Renal cortex interstitium (tissue), 11 donors: ENCODE measurements around the gene DPEP1. TPM values are rescaled to one million over a fixed set of nuclear protein-coding genes. Genes with fewer than 3 reads are reported as not detected.
"Not testable (repeated sequence)": the region's sequence is repeated elsewhere in the genome, so short reads cannot be mapped to it uniquely, and the experiment has no call there.

Experiments
- DNase-seq, 11 donors: peaks; one replicate each; pipeline ENCODE4 v3.0.0-alpha.2; 2013; ENCODE audit warnings: low read depth in 9 of 11, low spot score in 4 of 11; ENCODE audit errors: extremely low read depth in 1 of 11
- polyA plus RNA-seq, 3 donors: library from polyadenylated mRNA; unstranded; fragments of 120-200 nt; gene quantifications; one replicate each; pipeline ENCODE4 v1.2.1, GENCODE V29; 2013; ENCODE audit not compliant: insufficient read length in 3 of 3

The DPEP1 gene
- polyA plus RNA-seq, 3 donors: 28.6 to 62.6 (median 43.9) TPM

DNA sequence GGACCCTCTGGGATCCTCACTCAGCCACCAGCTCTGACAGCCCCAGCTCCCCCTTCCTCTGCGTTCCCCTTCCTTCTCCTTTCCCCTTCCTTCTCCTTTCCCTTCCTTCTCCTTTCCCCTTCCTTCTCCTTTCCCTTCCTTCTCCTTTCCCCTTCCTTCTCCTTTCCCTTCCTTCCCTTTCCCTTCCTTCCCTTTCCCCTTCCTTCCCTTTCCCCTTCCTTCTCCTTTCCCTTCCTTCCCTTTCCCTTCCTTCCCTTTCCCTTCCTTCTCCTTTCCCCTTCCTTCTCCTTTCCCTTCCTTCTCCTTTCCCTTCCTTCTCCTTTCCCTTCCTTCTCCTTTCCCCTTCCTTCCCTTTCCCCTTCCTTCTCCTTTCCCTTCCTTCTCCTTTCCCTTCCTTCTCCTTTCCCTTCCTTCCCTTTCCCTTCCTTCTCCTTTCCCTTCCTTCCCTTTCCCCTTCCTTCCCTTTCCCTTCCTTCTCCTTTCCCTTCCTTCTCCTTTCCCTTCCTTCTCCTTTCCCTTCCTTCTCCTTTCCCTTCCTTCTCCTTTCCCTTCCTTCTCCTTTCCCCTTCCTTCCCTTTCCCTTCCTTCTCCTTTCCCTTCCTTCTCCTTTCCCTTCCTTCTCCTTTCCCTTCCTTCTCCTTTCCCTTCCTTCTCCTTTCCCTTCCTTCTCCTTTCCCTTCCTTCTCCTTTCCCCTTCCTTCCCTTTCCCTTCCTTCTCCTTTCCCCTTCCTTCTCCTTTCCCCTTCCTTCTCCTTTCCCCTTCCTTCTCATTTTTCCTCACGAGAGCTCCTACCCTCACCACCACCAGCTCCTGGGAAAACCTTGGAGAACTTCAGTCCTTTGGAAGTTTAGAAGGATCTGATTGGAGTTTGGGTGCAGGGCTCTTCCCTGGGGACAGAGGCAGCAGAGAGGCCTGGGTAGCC is 21.3 kb downstream of the DPEP1 start:
- DNase-seq: not testable (repeated sequence)

DNA sequence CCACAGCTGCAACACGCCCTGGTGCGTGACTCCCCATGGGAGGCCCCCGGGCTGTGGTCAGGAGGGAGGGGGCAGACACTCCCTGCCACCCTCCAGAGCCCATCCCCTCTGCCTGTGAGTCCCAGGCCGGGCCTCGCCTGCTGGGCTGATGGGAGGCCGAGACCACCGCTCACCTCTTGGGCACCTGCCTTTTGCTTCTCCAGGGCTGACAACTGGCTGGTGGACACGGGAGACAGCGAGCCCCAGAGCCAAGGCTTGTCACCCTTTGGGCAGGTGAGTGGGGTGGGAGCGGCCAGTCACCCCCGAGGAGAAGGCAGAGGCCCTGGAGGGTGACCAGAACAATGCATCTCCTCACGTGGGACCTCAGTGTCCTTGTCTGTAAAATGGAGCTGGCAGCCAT is 23.2 kb downstream of the DPEP1 start:
- DNase-seq: no peak

DNA sequence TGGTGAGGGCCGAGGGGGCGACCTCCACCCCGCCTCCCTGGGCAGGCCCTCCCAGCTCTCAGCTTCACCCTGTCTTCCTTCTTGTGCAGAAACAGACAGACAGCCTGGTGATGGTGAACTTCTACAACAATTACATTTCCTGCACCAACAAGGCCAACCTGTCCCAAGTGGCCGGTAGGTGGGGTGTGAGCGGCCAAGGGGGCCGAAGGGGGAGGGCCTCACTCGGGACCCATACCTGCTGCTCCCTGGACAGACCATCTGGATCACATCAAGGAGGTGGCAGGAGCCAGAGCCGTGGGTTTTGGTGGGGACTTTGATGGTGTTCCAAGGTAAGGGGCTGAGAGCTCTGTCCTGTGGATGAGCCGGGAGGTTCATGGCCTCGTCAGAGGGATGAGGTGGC is 23.9 kb downstream of the DPEP1 start:
- DNase-seq: no peak

DNA sequence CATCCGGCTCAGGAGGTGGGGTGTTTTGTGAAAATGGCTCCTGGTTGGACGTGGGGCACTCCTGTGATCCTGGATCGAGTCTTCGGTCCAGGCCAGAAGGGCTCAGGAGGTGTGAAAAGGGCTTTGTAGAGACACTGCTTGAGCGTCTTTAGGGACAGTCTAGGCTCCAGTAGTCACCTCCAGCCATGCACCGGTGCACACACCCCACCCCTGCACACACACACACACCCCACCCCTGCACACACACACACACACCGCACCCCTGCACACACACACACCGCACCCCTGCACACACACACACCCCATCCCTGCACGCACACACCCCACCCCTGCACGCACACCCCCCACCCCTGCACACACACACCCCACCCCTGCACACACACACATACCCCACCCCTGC is 25.0 kb downstream of the DPEP1 start:
- no peak for DNase-seq

DNA sequence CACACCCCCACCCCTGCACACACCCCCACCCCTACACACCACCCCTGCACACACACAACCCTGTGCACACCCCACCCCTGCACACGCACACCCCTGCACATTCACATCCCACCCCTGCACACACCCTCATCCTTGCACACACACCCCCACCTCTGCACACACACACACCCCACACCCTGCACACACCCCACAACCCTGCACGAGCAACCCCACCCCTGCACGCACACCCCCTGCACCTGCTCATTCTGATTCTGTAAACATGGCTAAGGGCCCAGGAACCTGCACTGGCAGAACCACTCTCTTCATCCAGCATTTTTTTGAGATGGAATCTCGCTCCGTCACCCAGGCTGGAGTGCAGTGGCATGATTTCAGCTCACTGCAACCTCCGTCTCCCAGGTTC is 25.9 kb downstream of the DPEP1 start:
- DNase-seq: no peak

DNA sequence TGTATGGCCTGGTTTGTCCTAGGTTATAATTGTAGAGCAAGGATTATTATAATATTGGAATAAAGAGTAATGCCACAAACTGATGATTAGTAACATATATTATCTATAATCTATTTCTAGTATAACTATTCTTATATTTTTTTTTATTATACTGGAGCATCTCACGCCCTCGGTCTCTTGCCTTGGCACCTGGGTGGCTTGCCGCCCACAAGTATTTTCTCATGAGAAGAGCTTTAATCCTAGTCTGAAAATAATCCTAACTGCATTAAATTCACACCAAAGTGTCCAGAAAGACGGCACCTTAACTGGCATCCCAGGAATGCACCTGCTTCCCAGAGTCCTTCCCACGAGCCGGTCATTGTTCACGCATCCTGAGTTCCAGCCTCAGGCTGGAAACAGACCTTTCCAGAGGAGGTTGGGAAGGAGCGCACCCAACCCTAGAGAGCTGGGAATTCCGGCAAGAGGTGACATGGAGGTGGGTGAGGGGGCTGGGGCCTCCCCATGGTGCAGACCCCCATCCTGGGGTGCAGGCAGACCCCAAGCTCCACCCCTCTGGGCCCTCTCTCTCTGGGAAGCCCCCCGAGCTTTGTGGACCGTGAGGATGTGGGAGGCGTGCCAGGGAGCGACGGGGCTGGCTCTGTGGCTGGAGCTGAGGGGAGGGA is 28.1 kb downstream of the DPEP1 start:
- no peak for DNase-seq

DNA sequence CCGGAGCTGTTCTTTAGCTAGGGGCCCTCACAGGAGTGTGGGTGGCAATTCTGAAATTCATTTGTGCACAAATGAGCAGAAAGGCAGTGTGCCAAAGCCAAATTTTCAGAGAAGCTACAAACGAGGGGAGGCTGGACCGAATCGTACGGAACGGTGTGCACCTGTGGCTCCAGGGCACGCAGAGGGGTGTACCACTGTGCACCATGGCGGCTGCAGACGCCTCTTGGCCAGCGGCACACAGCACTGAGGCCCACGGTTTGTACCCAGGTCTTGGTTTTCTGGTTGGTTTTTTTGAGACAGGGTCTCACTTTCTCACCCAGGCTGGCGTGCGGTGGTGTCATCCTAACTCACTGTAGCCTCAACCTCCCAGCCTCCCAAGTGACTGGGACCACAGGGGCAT is 29.1 kb downstream of the DPEP1 start:
- DNase-seq: no peak

DNA sequence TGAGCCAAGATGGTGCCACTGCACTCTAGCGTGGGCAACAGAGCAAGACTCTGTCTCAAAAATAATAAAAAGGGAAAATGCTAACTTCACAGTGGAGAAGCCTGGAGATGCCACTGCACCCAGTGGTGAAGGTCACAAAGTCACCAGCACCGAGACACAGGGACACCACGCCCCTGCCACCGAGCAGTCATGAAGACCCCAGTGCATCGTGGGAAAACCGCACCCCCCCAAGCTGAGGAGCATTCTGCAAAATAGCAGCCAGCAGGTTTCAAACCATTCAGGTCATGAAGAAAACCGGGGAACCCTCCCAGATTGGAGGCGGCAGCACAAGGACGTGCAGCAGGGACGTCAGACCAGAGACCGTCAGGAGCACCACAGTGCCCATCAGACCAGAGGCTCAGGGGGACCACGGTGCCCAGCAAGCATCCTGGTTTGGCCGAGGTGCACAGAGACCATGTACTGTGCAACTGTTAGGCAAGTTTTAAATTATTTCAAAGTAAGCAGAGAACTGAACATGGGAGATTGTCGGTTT is 30.4 kb downstream of the DPEP1 start:
- DNase-seq: no peak

DNA sequence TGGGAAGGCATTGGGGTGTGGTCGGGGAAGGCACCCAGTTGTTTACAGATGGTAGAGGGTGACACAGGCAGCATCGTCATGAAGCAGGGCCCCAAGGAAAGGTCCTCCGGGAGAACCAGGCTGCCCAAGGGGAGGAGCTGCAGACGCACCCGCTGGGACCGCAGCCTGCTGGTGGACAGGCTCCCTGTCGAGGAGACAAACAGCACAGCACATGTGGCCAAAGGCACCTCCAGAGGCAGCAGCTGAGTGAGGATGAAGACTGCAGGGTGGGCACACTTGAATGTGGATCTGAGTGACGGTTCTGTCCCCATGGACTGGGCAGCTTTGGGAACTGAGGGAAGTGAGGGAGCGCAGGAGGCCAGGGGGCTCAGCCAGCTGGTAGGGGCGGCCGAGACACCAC is 31.7 kb downstream of the DPEP1 start:
- DNase-seq: no peak

DNA sequence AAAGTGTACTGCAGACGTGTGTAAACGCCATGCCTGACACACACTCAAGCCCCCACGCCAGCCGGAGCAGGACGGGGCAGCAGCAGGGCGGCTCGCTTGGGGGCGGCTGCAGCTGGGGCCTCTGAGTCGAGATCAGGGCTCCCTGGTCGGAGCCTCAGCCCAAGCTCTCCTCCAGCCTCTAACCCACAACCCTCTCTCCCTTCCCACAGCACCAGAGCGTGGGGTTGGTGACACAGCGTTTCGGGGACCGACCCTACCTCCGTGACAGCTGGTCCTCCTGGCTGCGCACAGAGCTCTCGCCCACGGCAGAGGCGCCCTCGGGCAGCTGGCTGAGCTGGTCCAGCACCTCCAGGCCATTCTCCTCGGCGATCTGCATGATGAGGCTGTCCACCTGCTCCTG is 32.8 kb downstream of the DPEP1 start:
- DNase-seq: no peak

DNA sequence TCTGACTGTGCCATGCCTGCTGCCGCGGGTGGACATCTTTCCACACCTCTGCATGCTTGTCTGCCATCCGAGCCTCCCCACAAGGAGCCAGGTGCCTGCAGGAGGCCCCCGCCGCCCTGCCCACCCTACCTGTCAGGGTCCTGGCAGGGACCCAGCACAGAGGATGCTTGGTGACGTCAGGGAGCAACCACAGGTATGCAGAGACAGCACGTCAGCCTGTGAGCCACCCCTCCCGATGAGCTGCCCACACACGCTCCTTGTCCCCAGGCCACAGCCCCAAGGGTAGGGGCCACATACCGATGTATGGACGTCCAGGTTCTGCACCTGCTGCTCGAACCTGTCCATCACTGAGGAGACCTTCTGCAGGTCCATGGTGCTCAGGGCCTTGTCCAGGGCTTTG is 33.5 kb downstream of the DPEP1 start:
- no peak for DNase-seq

DNA sequence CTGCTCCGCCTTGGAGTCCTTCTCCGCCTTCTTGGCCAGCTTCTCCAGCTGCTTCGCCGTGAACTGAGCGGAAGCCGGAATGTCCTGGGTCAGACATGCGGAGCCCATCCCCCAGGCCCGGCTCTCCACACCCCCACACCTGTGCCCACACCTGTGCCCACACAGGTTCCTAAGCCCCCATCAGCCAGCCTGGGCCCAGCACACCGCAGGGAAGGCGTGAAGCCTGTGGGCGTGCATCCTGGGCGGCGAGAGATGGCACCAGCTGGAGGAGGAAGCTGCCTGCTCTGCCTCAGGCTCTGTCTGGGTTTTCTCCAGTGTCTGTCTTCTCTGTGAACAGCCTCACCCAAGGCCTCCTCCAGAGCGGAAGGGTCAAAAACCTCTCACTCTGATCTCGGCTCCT is 38.1 kb downstream of the DPEP1 start:
- no peak for DNase-seq

DNA sequence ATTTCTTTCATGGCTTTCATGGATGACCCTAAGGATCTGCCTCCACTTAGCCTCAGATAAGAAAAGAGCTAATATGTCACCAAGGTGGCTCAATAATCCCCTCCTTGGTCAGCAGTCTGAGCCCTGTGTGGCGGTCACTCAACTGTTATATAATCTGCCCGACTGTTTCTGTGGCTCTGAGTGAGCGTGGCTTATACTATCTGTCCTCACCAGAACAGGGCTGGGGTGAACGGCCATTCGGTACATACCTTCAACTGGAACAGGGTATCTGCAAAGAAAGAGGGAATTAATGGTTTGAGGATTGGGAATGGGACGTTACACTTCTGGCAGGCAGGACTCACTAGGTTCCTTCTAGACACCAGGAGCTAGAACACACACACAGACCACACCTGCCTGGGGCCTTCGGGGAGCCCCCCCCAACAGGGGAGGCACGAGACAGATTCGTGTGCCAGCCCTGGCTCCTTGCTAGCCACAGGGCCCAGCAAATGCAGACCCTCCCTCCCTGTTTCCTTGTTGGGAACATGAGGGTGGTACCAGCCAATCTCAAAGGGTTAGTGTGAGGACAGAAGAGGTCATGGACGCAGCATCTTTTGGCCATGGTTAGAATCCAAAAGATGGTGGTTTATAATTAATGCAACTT is 40.3 kb downstream of the DPEP1 start:
- DNase-seq: no peak

DNA sequence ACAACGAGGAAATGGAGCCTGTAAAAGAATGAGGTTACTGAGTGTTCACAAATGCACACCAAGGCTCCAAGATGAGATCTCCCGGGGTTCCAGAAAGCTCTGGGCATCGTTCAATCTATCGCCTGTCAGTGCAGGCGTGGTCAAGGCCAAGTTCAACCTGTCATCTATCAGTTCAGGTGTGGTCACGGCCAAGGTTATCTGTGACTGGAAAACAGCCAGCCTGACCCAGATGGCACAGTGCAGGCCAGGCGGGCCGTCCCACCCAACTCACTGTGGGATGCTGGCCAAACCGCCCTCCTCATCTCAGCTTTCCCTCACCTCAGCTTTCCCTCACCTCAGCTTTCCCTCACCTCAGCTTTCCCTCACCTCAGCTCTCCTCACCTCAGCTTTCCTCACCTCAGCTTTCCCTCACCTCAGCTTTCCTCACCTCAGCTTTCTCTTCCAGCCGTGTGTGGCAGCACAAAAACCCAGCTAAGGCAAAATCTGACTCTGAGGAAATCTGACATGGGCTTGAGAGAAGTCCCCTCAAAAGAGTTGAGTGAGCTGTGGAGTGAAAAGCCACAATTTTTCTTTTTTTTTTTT is 41.7 kb downstream of the DPEP1 start:
- DNase-seq: no peak

DNA sequence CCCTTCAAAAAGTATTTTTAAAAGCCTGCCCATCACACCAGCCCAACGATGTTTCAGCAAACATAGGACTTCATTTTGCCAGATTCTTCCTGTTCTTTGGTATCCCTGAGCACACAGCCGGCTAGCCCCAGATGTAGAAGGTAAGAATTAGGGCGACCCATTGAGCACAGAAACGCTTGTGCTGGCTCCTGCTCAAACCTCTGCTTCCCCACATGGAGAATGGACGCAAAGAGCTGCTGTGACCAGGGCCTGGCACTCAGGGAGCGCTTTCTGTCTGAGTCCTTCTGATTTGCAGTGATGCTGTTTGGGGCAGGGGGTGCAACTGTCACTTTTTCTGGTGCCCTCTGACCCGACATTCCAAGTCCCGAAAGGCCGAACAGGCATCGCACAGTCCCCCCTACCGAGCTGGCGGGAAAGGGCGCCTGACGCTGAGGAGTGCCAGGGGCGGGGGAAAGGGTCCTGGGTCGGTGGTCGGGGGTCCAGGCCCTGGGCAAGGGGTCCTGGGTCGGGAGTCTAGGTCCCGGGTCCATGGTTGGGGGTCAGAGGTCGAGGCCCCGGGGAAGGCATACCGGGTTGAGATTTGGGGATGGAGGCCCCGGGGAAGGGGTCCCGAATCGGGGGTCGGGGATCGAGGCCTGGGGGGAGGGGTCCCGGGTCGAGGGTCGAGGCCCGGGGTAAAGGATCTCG is 43.1 kb downstream of the DPEP1 start:
- no peak for DNase-seq

DNA sequence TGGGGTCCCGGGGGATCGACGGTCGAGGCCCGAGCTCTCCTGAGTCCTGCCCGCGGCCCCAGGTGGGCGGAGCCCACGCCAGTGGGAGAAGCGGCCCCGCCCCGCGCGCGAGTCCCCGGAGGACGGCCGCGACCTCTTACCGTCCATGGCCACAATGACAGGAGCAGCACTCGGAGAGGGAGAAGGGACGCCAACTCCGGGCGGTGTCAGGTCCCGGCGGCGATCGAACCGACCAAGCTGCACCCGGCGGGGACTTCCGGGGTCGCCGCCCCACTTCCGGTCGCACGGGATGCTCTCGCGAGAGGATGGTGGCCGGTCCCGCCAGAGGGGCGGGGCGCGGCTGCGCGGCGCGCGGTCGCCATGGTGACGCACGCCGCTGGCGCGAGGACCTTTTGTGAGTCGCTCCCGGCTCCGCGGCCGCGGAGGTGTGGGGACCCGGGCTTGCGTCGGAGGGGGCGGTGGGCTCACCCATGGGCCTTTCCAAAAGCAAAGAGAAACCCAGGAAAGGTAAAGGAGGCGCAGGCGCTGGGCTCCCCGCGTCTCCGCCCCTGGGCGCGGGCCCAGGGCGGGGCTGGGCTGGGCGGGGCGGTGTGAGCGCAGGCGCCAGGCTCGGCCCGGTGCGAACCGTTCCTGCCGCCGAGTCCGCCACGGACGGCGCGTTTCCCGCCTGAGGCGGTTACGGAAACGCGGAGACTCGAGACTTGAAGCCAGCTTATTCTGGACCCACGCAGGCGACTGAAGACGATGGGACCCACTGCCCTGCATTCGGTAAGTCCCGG is 44.2 kb downstream of the DPEP1 start, which contains the start of the genes CHMP1A and SPATA33:
Gene CHMP1A, minus strand, starts transcription at position 267 of the 779 bp plus-strand sequence. Its CDS starts 120 bp downstream, at position 147.
Gene SPATA33, plus strand, starts transcription at position 395 of the 779 bp plus-strand sequence. Its CDS starts 76 bp downstream, at position 471.
- DNase-seq: peak; percentile 74 to 88 (median 83)

DNA sequence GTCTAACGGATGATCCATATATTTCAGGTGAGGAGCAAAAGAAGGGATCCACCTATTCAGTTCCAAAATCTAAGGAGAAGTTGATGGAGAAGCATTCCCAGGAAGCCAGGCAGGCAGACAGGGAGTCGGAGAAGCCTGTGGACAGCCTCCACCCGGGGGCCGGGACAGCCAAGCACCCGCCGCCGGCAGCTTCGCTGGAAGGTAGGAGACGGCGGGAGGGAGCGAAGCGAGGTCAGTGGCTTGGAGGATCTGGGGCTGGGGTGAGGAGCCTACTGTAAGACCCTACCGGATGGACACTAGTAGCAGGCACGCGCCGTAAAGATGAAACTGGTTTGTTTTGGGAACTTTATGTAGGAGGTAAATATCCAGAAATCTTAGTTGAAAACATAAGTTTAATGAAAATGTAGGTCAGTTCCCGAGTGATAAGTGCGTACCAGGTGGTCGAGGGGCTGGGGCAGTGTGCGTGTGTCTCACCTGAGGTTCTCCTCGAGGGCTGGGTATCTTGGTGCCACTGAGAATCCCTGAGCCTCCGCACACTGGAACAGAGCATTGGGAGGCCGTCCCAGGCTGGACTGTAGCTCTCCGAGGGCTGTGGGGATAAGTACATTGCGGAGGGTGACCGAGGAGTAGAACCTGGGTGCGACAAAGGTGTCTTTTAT is 44.9 kb downstream of the DPEP1 start:
- no peak for DNase-seq
